HCT116 (cell line): ENCODE measurements around the gene C10orf95. TPM values are rescaled to one million over a fixed set of nuclear protein-coding genes. Genes with fewer than 3 reads are reported as not detected.

Experiments
- ATAC-seq: fragments of 200-7000 bp; cut with Tn5 transposase; 2 replicates; pipeline ENCODE4 v1.9.1; 2020; ENCODE audit warnings: mild to moderate bottlenecking, moderate library complexity
- BruUV-seq: library from RNA; stranded (reverse); fragments of 400-500 nt; replicated peaks from 2 replicates; lab custom pipeline; 2021; lab: Mats Ljungman, UMichigan
- CTCF ChIA-PET: fragments of 300-600 bp; sonication (Branson Sonifier 250); formaldehyde crosslinking; loops from one replicate; lab custom pipeline; 2021; ENCODE audit warnings: antibody characterized with exemption; lab: Charles Lee
- POLR2A ChIA-PET: fragments of 300-600, 350-600 bp; sonication (Branson Sonifier 250); formaldehyde crosslinking; loops from one replicate; lab custom pipeline; 2021; ENCODE audit warnings: antibody characterized with exemption; lab: Charles Lee
- RAD21 ChIA-PET, 2 experiments: fragments of 300-600 bp; sonication (Branson Sonifier 250); formaldehyde crosslinking; loops; one replicate each; lab custom pipeline; 2023; ENCODE audit warnings: low total read pairs in 2 of 2; ENCODE audit not compliant: uncharacterized antibody in 2 of 2, unreplicated experiment in 2 of 2, low non-redundant PET in 1 of 2; lab: Charles Lee
- DNase-seq: peaks from one replicate; pipeline ENCODE4 v3.0.0-alpha.2; 2010; ENCODE audit warnings: low read depth, low spot score
- H2AFZ ChIP-seq: fragments of 200-600 bp; shearing (Covaris generic), sonication (generic); 2 replicates; pipeline ENCODE4 v1.6.1; 2017; ENCODE audit warnings: low read depth, mixed run types, mixed read lengths, antibody characterized with exemption, low read length; ENCODE audit not compliant: poor library complexity, severe bottlenecking
- H3K27ac ChIP-seq: 2 replicates; pipeline ENCODE4 v1.5.1; 2012; ENCODE audit warnings: low read depth, low read length
- H3K27me3 ChIP-seq: fragments of 200-600 bp; sonication (generic); 2 replicates; pipeline ENCODE4 v1.6.1; 2016; ENCODE audit warnings: mixed run types, low read length, mixed read lengths; ENCODE audit not compliant: insufficient read depth
- H3K36me3 ChIP-seq, 2 experiments: fragments of 200-500 bp in 1 of 2; fragments of 200-600 bp in 1 of 2; sonication (Bioruptor generic) in 1 of 2; sonication (generic) in 1 of 2; 2 replicates each; pipeline versions ENCODE4 v1.5.1 to v1.6.1; 2014 to 2016; ENCODE audit warnings: low read length in 2 of 2, inconsistent platforms in 1 of 2, mixed read lengths in 1 of 2, mixed run types in 1 of 2; ENCODE audit not compliant: insufficient read depth in 2 of 2, control insufficient read depth in 1 of 2
- H3K4me1 ChIP-seq, 2 experiments: fragments of 200-600 bp in 1 of 2; sonication (generic) in 1 of 2; 2 replicates each; pipeline versions ENCODE4 v1.5.1 to v1.6.1; 2012 to 2017; ENCODE audit warnings: low read length in 2 of 2, inconsistent platforms in 1 of 2, mild to moderate bottlenecking in 1 of 2, mixed read lengths in 1 of 2, mixed run types in 1 of 2, moderate library complexity in 1 of 2; ENCODE audit not compliant: insufficient read depth in 2 of 2, control insufficient read depth in 1 of 2
- H3K4me2 ChIP-seq: fragments of 200-600 bp; sonication (generic); 2 replicates; pipeline ENCODE4 v1.6.1; 2017; ENCODE audit warnings: mixed run types, low read length, mixed read lengths
- H3K4me3 ChIP-seq, 2 experiments: fragments of 200-600 bp in 1 of 2; sonication (generic) in 1 of 2; replicated peaks in 1 of 2; 2 replicates each; pipeline ENCODE4 v1.5.1; 2011 to 2016; ENCODE audit warnings: low read length in 2 of 2, control low read depth in 1 of 2, low read depth in 1 of 2, mild to moderate bottlenecking in 1 of 2, mixed read lengths in 1 of 2, mixed run types in 1 of 2
- H3K79me2 ChIP-seq: fragments of 200-600 bp; sonication (generic); 2 replicates; pipeline ENCODE4 v1.6.1; 2017; ENCODE audit warnings: mild to moderate bottlenecking, mixed run types, low read length, moderate library complexity, mixed read lengths; ENCODE audit not compliant: insufficient read depth
- H3K9ac ChIP-seq: fragments of 200-600 bp; sonication (generic); 2 replicates; pipeline ENCODE4 v1.6.1; 2016; ENCODE audit warnings: low read length, mixed read lengths
- H3K9me2 ChIP-seq: fragments of 200-600 bp; sonication (generic), shearing (Covaris generic); 2 replicates; pipeline ENCODE4 v1.6.1; 2017; ENCODE audit warnings: mixed run types, mild to moderate bottlenecking, moderate library complexity; ENCODE audit not compliant: insufficient read depth
- H3K9me3 ChIP-seq, 2 experiments: fragments of 200-500 bp in 1 of 2; fragments of 200-600 bp in 1 of 2; sonication (Bioruptor generic) in 1 of 2; sonication (generic) in 1 of 2; 2 replicates each; pipeline ENCODE4 v1.6.1; 2014 to 2017; ENCODE audit warnings: low read length in 2 of 2, mixed read lengths in 2 of 2, inconsistent platforms in 1 of 2, low read depth in 1 of 2, mild to moderate bottlenecking in 1 of 2, mixed run types in 1 of 2, moderate library complexity in 1 of 2; ENCODE audit not compliant: control insufficient read depth in 1 of 2, insufficient read depth in 1 of 2
- H4K20me1 ChIP-seq: fragments of 200-600 bp; sonication (generic), shearing (Covaris generic); 2 replicates; pipeline ENCODE4 v1.6.1; 2017; ENCODE audit warnings: mixed run types, mild to moderate bottlenecking, moderate library complexity; ENCODE audit not compliant: insufficient read depth
- CEBPB ChIP-seq: IDR thresholded peaks from 2 replicates; pipeline ENCODE4 v1.6.1; 2012; ENCODE audit warnings: low read depth
- CTCF ChIP-seq, 3 experiments: fragments of 200-600 bp in 1 of 3; sonication (generic) in 1 of 3; IDR thresholded peaks in 2 of 3; conservative IDR thresholded peaks in 1 of 3; 2 replicates each; pipeline ENCODE4 v1.5.1; 2012 to 2017; ENCODE audit warnings: low read depth in 2 of 3, low read length in 2 of 3, antibody characterized with exemption in 1 of 3, borderline replicate concordance in 1 of 3, control low read depth in 1 of 3, mild to moderate bottlenecking in 1 of 3, mixed read lengths in 1 of 3, mixed run types in 1 of 3, moderate library complexity in 1 of 3; ENCODE audit not compliant: insufficient read depth in 1 of 3
- EZH2 ChIP-seq: fragments of 200-600 bp; sonication (generic); IDR thresholded peaks from 2 replicates; pipeline ENCODE4 v1.6.1; 2017; ENCODE audit warnings: antibody characterized with exemption, mixed run types
- FOSL1 ChIP-seq: IDR thresholded peaks from 2 replicates; pipeline ENCODE4 v1.6.1; 2012; ENCODE audit warnings: low read depth
- JUND ChIP-seq: IDR thresholded peaks from 2 replicates; pipeline ENCODE4 v1.6.1; 2012
- SP1 ChIP-seq: IDR thresholded peaks from 2 replicates; pipeline ENCODE4 v1.6.1; 2012; ENCODE audit warnings: low read depth
- SRF ChIP-seq: IDR thresholded peaks from 2 replicates; pipeline ENCODE4 v1.6.1; 2012; ENCODE audit warnings: low read depth
- YY1 ChIP-seq: IDR thresholded peaks from 2 replicates; pipeline ENCODE4 v1.6.1; 2011; ENCODE audit warnings: low read length, low read depth, moderate library complexity, mild to moderate bottlenecking; ENCODE audit not compliant: insufficient replicate concordance; ENCODE audit errors: extremely low read depth
- intact Hi-C: fragments of 100-400 bp; cut with micrococcal nuclease; formaldehyde crosslinking; loops from 2 replicates; pipeline ENCODE4 v1.10.0; 2022
- total RNA-seq: library from RNA; stranded (reverse); gene quantifications from one replicate; pipeline ENCODE4 v1.2.1, GENCODE V29; 2021; ENCODE audit not compliant: unreplicated experiment
- TF ChIP-seq, protein P1 (sequence below): IDR thresholded peaks from 2 replicates; pipeline ENCODE4 v1.6.1; 2012

C10orf95 gene
- total RNA-seq, 1 experiment from 2014 or later = 2.1 TPM

- H3K4me2 ChIP-seq = no peak overlapping the region
- no peaks in the 10 kb centered on the region for H3K36me3 ChIP-seq
- no peak overlapping the region for H3K27ac ChIP-seq
- H3K9me3 ChIP-seq = no peaks in the 10 kb centered on the region
- RAD21 ChIA-PET = interaction anchor here in 1 of 2 experiments (0.5 kb wide), 1 partner anchor 36 kb away, joined by 8 read pairs; no protein-coding TSS in a partner anchor
- no peaks in the 10 kb centered on the region for H3K79me2 ChIP-seq
- no peak overlapping the region for H2AFZ ChIP-seq
- peaks cover 7% of the 10 kb centered on the region; the same call in 1 of the 2 replicates for H3K27me3 ChIP-seq
- H3K4me1 ChIP-seq = peaks cover 0 to 5% of the 10 kb centered on the region in 2 experiments; a peak in 2 of 4 replicates
- H3K4me3 ChIP-seq = no peak overlapping the region
- no peak for DNase-seq
- no TSS peak for BruUV-seq
- CTCF ChIA-PET = interaction anchor here (0.6 kb wide), 1 partner anchor 15 kb away, joined by 3 read pairs; no protein-coding TSS in a partner anchor
- TF ChIP-seq CEBPB (no peak), SRF (no peak), JUND (no peak)
- H3K9me2 ChIP-seq = no peaks in the 10 kb centered on the region
- H3K9ac ChIP-seq = no peak overlapping the region
- intact Hi-C loops = no loop called here
- POLR2A ChIA-PET = interaction anchor here (1.0 kb wide), 1 partner anchor 17 kb away, joined by 3 read pairs; the partner anchor contains the start of gene FBXL15
- ATAC-seq = no peak
- H4K20me1 ChIP-seq = no peaks in the 10 kb centered on the region
Measured at GRCh38 chr10:102438374-102438773, 13.0 kb downstream of the C10orf95 start.

DNA sequence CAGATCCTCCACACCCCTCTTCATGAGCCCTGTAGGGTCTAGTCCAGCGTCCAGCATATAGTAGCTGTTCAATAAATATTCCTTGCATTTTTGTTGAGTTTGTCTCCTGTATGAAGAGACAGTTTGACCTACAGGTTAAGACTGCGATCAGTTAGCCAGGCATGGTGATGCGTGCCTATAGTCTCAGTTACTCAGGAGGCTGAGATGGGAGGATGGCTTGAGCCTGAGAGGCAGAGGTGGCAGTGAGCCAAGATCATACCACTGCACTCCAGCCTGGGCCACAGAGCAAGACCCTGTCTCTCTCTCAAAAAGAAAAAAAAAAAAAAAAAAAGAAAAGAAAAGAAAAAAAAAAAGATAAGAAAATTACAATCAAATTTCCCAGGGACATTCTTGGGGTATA is 13.8 kb downstream of the C10orf95 start:
- CTCF ChIA-PET = no interaction called here
- POLR2A ChIA-PET = interaction anchor here (1.0 kb wide), 1 partner anchor 16 kb away, joined by 3 read pairs; the partner anchor contains the start of gene FBXL15
- Histone ChIP-seq H3K36me3 (no peaks in the 10 kb centered on the region), H3K79me2 (no peaks in the 10 kb centered on the region), H3K9me3 (no peaks in the 10 kb centered on the region), H3K9ac (no peak overlapping the region)
- RAD21 ChIA-PET = no interaction called here
- intact Hi-C loops = no loop called here
- no peak for ATAC-seq
- DNase-seq = no peak
- TF ChIP-seq CTCF (IDR thresholded peaks at IDR 0.05 in 2 of 3, conservative IDR thresholded peaks at IDR 0.05 in 1 of 3; ENCODE audit: borderline replicate concordance in 1 of 3, insufficient read depth in 1 of 3, low read depth in 2 of 3, low read length in 2 of 3) (no peak), SP1 (no peak), EZH2 (no peak), CEBPB (no peak), YY1 (no peak), FOSL1 (no peak)
- TF ChIP-seq, protein P1, sequence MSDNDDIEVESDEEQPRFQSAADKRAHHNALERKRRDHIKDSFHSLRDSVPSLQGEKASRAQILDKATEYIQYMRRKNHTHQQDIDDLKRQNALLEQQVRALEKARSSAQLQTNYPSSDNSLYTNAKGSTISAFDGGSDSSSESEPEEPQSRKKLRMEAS = no peak
- TF ChIP-seq, all 23 proteins: peak for 0
- H2AFZ ChIP-seq = no peak overlapping the region
- H3K27ac ChIP-seq = no peak overlapping the region
- no peak overlapping the region for H3K4me3 ChIP-seq
- no TSS peak for BruUV-seq
- no peaks in the 10 kb centered on the region for H3K9me2 ChIP-seq
- no peaks in the 10 kb centered on the region for H4K20me1 ChIP-seq
- H3K4me2 ChIP-seq = no peak overlapping the region
- peaks cover 7% of the 10 kb centered on the region; the same call in 1 of the 2 replicates for H3K27me3 ChIP-seq
- peaks cover 0 to 13% of the 10 kb centered on the region in 2 experiments; a peak in 2 of 4 replicates for H3K4me1 ChIP-seq
